IPS-18c (cell line): ENCODE measurements around the gene OR5B2.
"Not testable (repeated sequence)": the region's sequence is repeated elsewhere in the genome, so short reads cannot be mapped to it uniquely, and the experiment has no call there.

Source experiments
- H3K4me3 ChIP-seq: 2 replicates; pipeline ENCODE4 v1.7.0; 2013; ENCODE audit warnings: low read depth, mild to moderate bottlenecking, low read length, moderate library complexity; ENCODE audit not compliant: insufficient read depth
- H3K9me3 ChIP-seq: one replicate; pipeline ENCODE4 v1.6.1; 2013; ENCODE audit warnings: mild to moderate bottlenecking, low read length, moderate library complexity; ENCODE audit not compliant: control insufficient read depth, insufficient read depth

Gene OR5B2

GRCh38 chr11:58428021-58428420 lies at the start of gene OR5B2:
Gene OR5B2, minus strand, starts transcription at chr11:58428121. Its CDS starts 4,860 bp downstream, at chr11:58423261.
- Histone ChIP-seq H3K9me3 (no peaks in the 10 kb centered on the region), H3K4me3 (no peak within 1 kb of the TSS)

- no peak overlapping the region for H3K4me3 ChIP-seq
- H3K9me3 ChIP-seq = peaks cover 2% of the 10 kb centered on the region
These were observed 44.0 kb upstream of the OR5B2 start for GRCh38 chr11:58471892-58472291.

- H3K9me3 ChIP-seq = peaks cover 6% of the 10 kb centered on the region
These were observed 38.4 kb upstream of the OR5B2 start for GRCh38 chr11:58466293-58466692.

GRCh38 chr11:58465690-58466089 lies 37.8 kb upstream of the OR5B2 start:
- H3K9me3 ChIP-seq = peaks cover 6% of the 10 kb centered on the region
- no peak overlapping the region for H3K4me3 ChIP-seq

More at GRCh38 chr11:58466293-58466692, 38.4 kb upstream of the OR5B2 start:
- H3K4me3 ChIP-seq = no peak overlapping the region

- Histone ChIP-seq H3K9me3 (peaks cover 2% of the 10 kb centered on the region), H3K4me3 (no peak overlapping the region)
These were observed 23.7 kb upstream of the OR5B2 start for GRCh38 chr11:58451585-58451984.

GRCh38 chr11:58446294-58446693 lies 18.4 kb upstream of the OR5B2 start:
- peaks cover 6% of the 10 kb centered on the region for H3K9me3 ChIP-seq
- H3K4me3 ChIP-seq = no peak overlapping the region

- Histone ChIP-seq H3K4me3 (no peak overlapping the region), H3K9me3 (peaks cover 4% of the 10 kb centered on the region)
These were observed 16.4 kb upstream of the OR5B2 start for GRCh38 chr11:58444300-58444699.

GRCh38 chr11:58442136-58442535 lies 14.2 kb upstream of the OR5B2 start, which contains the start of gene OR5B12:
Gene OR5B12, minus strand, starts transcription at chr11:58442236. Its CDS starts 2,085 bp downstream, at chr11:58440151.
- H3K4me3 ChIP-seq = no peak within 1 kb of the TSS
- peaks cover 4% of the 10 kb centered on the region for H3K9me3 ChIP-seq

- no peaks in the 10 kb centered on the region for H3K9me3 ChIP-seq
- no peak overlapping the region for H3K4me3 ChIP-seq
These were observed 10.6 kb upstream of the OR5B2 start for GRCh38 chr11:58438486-58438885.

- Histone ChIP-seq H3K4me3 (no peak overlapping the region), H3K9me3 (no peaks in the 10 kb centered on the region)
These were observed 6.3 kb upstream of the OR5B2 start for GRCh38 chr11:58434217-58434616.

GRCh38 chr11:58433638-58434203 lies 5.8 kb upstream of the OR5B2 start:
- no peaks in the 10 kb centered on the region for H3K9me3 ChIP-seq
- H3K4me3 ChIP-seq = no peak overlapping the region

- H3K4me3 ChIP-seq = no peak overlapping the region
These were observed 1.4 kb upstream of the OR5B2 start for GRCh38 chr11:58429273-58429672.

GRCh38 chr11:58406774-58407173 lies 21.1 kb downstream of the OR5B2 start, which contains the start of gene OR5B3:
Gene OR5B3, minus strand, starts transcription at chr11:58406874. Its CDS starts 3,465 bp downstream, at chr11:58403409.
- H3K9me3 ChIP-seq = no peaks in the 10 kb centered on the region
- no peak within 1 kb of the TSS for H3K4me3 ChIP-seq

More at GRCh38 chr11:58429273-58429672, 1.4 kb upstream of the OR5B2 start:
- H3K9me3 ChIP-seq = no peaks in the 10 kb centered on the region

- not testable (repeated sequence) for H3K9me3 ChIP-seq, H3K4me3 ChIP-seq
These were observed 28.3 kb downstream of the OR5B2 start for GRCh38 chr11:58399622-58400021.

GRCh38 chr11:58395581-58395980 lies 32.3 kb downstream of the OR5B2 start:
- Histone ChIP-seq H3K9me3 (no peaks in the 10 kb centered on the region), H3K4me3 (no peak overlapping the region)

GRCh38 chr11:58394195-58394594 lies 33.7 kb downstream of the OR5B2 start:
- Histone ChIP-seq H3K9me3 (no peaks in the 10 kb centered on the region), H3K4me3 (no peak overlapping the region)

- H3K4me3 ChIP-seq = no peak overlapping the region
- H3K9me3 ChIP-seq = no peaks in the 10 kb centered on the region
These were observed 35.2 kb downstream of the OR5B2 start for GRCh38 chr11:58392746-58393145.

GRCh38 chr11:58391879-58392278 lies 36.0 kb downstream of the OR5B2 start:
- H3K4me3 ChIP-seq = no peak overlapping the region
- no peaks in the 10 kb centered on the region for H3K9me3 ChIP-seq

GRCh38 chr11:58390551-58391063 lies 37.3 kb downstream of the OR5B2 start:
- Histone ChIP-seq H3K4me3 (no peak overlapping the region), H3K9me3 (no peaks in the 10 kb centered on the region)
